T-helper 2 cell treated with Interferon-gamma antibody and Interleukin-4, amounts not matched to agents 100 ng/mL and 5 ng/mL, for 36 hours (primary cell): ENCODE results near the gene JAM3. TPM values are rescaled to one million over a fixed set of nuclear protein-coding genes. Genes with fewer than 3 reads are reported as not detected.
"Not testable (repeated sequence)": the region's sequence is repeated elsewhere in the genome, so short reads cannot be mapped to it uniquely, and the experiment has no call there.

Experiments
- intact Hi-C: fragments of 100-400 bp; cut with micrococcal nuclease; formaldehyde crosslinking; loops from one replicate; pipeline ENCODE4 v1.15.1; 2023
- total RNA-seq: library from RNA; stranded (reverse); gene quantifications from 2 replicates; pipeline ENCODE4 v1.2.3, GENCODE V29; 2022

JAM3 gene
- total RNA-seq, 1 donor from 2014 or later, result 1.7 TPM

GRCh38 chr11:134060316-134060715, 8.6 kb upstream of the JAM3 start:
- intact Hi-C loops, result no loop called here

GRCh38 chr11:134062265-134063123, 6.4 kb upstream of the JAM3 start:
- intact Hi-C loops, result no loop called here

- intact Hi-C loops, result no loop called here
These were observed 5.8 kb upstream of the JAM3 start for GRCh38 chr11:134063124-134063495.

- intact Hi-C loops, result no loop called here
These were observed 4.7 kb upstream of the JAM3 start for GRCh38 chr11:134063991-134064747.

GRCh38 chr11:134065381-134065780, 3.5 kb upstream of the JAM3 start:
- intact Hi-C loops, result no loop called here

- intact Hi-C loops, result no loop called here
These were observed 1.7 kb upstream of the JAM3 start for GRCh38 chr11:134066943-134067885.

- intact Hi-C loops, result loop anchor here (1.0 to 2.0 kb wide), 2 partner anchors 33 to 155 kb away; partner anchors contain the start of gene VPS26B
These were observed 812 bp downstream of the JAM3 start for GRCh38 chr11:134069426-134070341.

GRCh38 chr11:134070342-134070845, 1.5 kb downstream of the JAM3 start:
- intact Hi-C loops, result no loop called here

- intact Hi-C loops, result no loop called here
These were observed 2.4 kb downstream of the JAM3 start for GRCh38 chr11:134071306-134071705.

- intact Hi-C loops, result no loop called here
These were observed 3.0 kb downstream of the JAM3 start for GRCh38 chr11:134071766-134072402.

- intact Hi-C loops, result no loop called here
These were observed 4.0 kb downstream of the JAM3 start for GRCh38 chr11:134072844-134073243.

GRCh38 chr11:134074346-134074745, 5.5 kb downstream of the JAM3 start:
- intact Hi-C loops, result no loop called here

- intact Hi-C loops, result no loop called here
These were observed 5.9 kb downstream of the JAM3 start for GRCh38 chr11:134074766-134075165.

GRCh38 chr11:134079317-134079716, 10.4 kb downstream of the JAM3 start:
- intact Hi-C loops, result no loop called here

GRCh38 chr11:134081258-134081657, 12.4 kb downstream of the JAM3 start:
- intact Hi-C loops, result not testable (repeated sequence)

GRCh38 chr11:134082990-134083389, 14.1 kb downstream of the JAM3 start:
- intact Hi-C loops, result no loop called here

- intact Hi-C loops, result no loop called here
These were observed 17.5 kb downstream of the JAM3 start for GRCh38 chr11:134086376-134086775.

- intact Hi-C loops, result not testable (repeated sequence)
These were observed 23.1 kb downstream of the JAM3 start for GRCh38 chr11:134092006-134092405.

- intact Hi-C loops, result no loop called here
These were observed 28.3 kb downstream of the JAM3 start for GRCh38 chr11:134097166-134097565.
